ENCODE measurements around the gene KCTD6. TPM values are rescaled to one million over a fixed set of nuclear protein-coding genes. Genes with fewer than 3 reads are reported as not detected.

The KCTD6 gene
- total RNA-seq, 1 donor from 2014 or later = 14.0 TPM

- DNase-seq (ENCODE audit: low spot score) = no peak
These were observed 59.8 kb downstream of the KCTD6 start for GRCh38 chr3:58551636-58552180.

Other genes with a start within 250 kb of the KCTD6 start
- gene RPP14, start 185.9 kb upstream of the KCTD6 start, total RNA-seq (ENCODE audit: insufficient read depth, low replicate concordance) = 10.4 TPM
- gene HTD2, start 185.6 kb upstream of the KCTD6 start, total RNA-seq (ENCODE audit: insufficient read depth, low replicate concordance) = 1.7 TPM
- 47.9 TPM for gene PXK, start 159.2 kb upstream of the KCTD6 start, total RNA-seq (ENCODE audit: insufficient read depth, low replicate concordance)
- gene PDHB, start 58.3 kb upstream of the KCTD6 start, total RNA-seq (ENCODE audit: insufficient read depth, low replicate concordance) = 77.8 TPM
- gene ACOX2, start 45.1 kb downstream of the KCTD6 start, total RNA-seq (ENCODE audit: insufficient read depth, low replicate concordance) = 17.1 TPM
- gene FAM107A, start 85.3 kb downstream of the KCTD6 start, total RNA-seq (ENCODE audit: insufficient read depth, low replicate concordance) = 2.6 TPM
- not detected for gene FAM3D, start 174.7 kb downstream of the KCTD6 start, total RNA-seq (ENCODE audit: insufficient read depth, low replicate concordance)

Measured in umbilical cord (tissue), 2 donors.